Suprapubic skin (tissue), 4 donors: Measurements from ENCODE around the gene KAZN. TPM values are rescaled to one million over a fixed set of nuclear protein-coding genes. Genes with fewer than 3 reads are reported as not detected.

ENCODE experiments used
- DNase-seq, 2 donors: peaks; one replicate each; pipeline ENCODE4 v3.0.0-alpha.2; 2019; ENCODE audit warnings: low spot score in 2 of 2
- H3K27ac ChIP-seq: fragments of 200-600 bp; sonication (generic); one replicate; pipeline ENCODE4 v1.5.1; 2019
- H3K27me3 ChIP-seq: fragments of 200-600 bp; sonication (generic); one replicate; pipeline ENCODE4 v1.5.1; 2019
- H3K36me3 ChIP-seq: fragments of 200-600 bp; sonication (generic); one replicate; pipeline ENCODE4 v1.5.1; 2019
- H3K4me1 ChIP-seq: fragments of 200-600 bp; sonication (generic); one replicate; pipeline ENCODE4 v1.5.1; 2019
- H3K4me3 ChIP-seq: fragments of 200-600 bp; sonication (generic); one replicate; pipeline ENCODE4 v1.5.1; 2019; ENCODE audit warnings: mild to moderate bottlenecking
- H3K9me3 ChIP-seq: fragments of 200-600 bp; sonication (generic); one replicate; pipeline ENCODE4 v1.5.1; 2019
- EP300 ChIP-seq: sonication (generic); formaldehyde crosslinking; IDR thresholded peaks from one replicate; pipeline ENCODE4 v1.6.1; 2017; ENCODE audit warnings: antibody characterized with exemption
- POLR2A ChIP-seq, 2 donors: fragments of 450-650 bp; IDR thresholded peaks; one replicate each; pipeline ENCODE4 v1.6.1; 2017; ENCODE audit warnings: antibody characterized with exemption in 2 of 2, mild to moderate bottlenecking in 2 of 2, moderate library complexity in 2 of 2
- POLR2AphosphoS5 ChIP-seq, 3 donors: sonication (generic); formaldehyde crosslinking; IDR thresholded peaks; one replicate each; pipeline ENCODE4 v1.6.1; 2017; ENCODE audit warnings: antibody characterized with exemption in 3 of 3
- WGBS: methylation state at CpG from one replicate; pipeline ENCODE4 v1.1.5; 2018; 5-methylcytosine and 5-hydroxymethylcytosine counted together
- total RNA-seq, 4 donors: library from RNA; depleted of rRNA; stranded (reverse); fragments of >200 nt; gene quantifications; one replicate each; pipeline ENCODE4 v1.1.0, GENCODE V29; 2016
- TF ChIP-seq, protein P1 (sequence below), 2 donors: fragments of 200-600 bp in 1 of 2; fragments of 450-650 bp in 1 of 2; sonication (generic) in 1 of 2; IDR thresholded peaks; one replicate each; pipeline ENCODE4 v1.5.1; 2016 to 2019; ENCODE audit warnings: antibody characterized with exemption in 2 of 2, mild to moderate bottlenecking in 1 of 2, moderate library complexity in 1 of 2

Gene KAZN
- total RNA-seq, 4 donors from 2014 or later: 29.2 to 37.5 (median 31.7) TPM

DNA sequence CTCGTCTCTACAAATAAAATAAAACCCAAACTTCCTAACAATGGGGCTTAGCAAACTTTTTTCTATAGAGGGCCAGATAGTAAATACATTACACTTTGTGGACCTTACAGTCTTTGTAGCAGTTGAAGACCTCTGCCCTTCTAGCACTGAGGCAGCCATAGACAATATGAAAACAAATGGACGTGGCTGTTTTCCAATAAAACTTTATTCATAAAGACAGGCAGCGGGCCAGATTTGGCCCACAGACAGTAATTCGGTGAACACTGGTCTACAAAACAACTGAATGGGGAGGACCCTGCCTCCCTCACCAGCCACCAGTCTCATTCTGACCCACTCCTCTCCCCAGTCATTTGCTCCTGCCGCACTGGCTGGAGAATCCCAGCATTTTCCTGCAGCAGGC, 162.3 kb downstream of the KAZN start:
- H3K4me3 ChIP-seq: no peak overlapping the region
- H3K36me3 ChIP-seq: no peaks in the 10 kb centered on the region
- peaks cover 47% of the 10 kb centered on the region for H3K4me1 ChIP-seq
- H3K9me3 ChIP-seq: no peaks in the 10 kb centered on the region
- DNase-seq: no peak
- no peaks in the 10 kb centered on the region for H3K27me3 ChIP-seq
- TF ChIP-seq, protein P1, sequence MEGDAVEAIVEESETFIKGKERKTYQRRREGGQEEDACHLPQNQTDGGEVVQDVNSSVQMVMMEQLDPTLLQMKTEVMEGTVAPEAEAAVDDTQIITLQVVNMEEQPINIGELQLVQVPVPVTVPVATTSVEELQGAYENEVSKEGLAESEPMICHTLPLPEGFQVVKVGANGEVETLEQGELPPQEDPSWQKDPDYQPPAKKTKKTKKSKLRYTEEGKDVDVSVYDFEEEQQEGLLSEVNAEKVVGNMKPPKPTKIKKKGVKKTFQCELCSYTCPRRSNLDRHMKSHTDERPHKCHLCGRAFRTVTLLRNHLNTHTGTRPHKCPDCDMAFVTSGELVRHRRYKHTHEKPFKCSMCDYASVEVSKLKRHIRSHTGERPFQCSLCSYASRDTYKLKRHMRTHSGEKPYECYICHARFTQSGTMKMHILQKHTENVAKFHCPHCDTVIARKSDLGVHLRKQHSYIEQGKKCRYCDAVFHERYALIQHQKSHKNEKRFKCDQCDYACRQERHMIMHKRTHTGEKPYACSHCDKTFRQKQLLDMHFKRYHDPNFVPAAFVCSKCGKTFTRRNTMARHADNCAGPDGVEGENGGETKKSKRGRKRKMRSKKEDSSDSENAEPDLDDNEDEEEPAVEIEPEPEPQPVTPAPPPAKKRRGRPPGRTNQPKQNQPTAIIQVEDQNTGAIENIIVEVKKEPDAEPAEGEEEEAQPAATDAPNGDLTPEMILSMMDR (IDR thresholded peaks at IDR 0.05): no peak
- TF ChIP-seq POLR2AphosphoS5 (IDR thresholded peaks at IDR 0.05): no peak
- no peak for TF ChIP-seq POLR2A (IDR thresholded peaks at IDR 0.05)
- TF ChIP-seq EP300: no peak
- H3K27ac ChIP-seq: no peak overlapping the region
- 95% methylated on average over 5 of the region's 5 CpGs for WGBS

DNA sequence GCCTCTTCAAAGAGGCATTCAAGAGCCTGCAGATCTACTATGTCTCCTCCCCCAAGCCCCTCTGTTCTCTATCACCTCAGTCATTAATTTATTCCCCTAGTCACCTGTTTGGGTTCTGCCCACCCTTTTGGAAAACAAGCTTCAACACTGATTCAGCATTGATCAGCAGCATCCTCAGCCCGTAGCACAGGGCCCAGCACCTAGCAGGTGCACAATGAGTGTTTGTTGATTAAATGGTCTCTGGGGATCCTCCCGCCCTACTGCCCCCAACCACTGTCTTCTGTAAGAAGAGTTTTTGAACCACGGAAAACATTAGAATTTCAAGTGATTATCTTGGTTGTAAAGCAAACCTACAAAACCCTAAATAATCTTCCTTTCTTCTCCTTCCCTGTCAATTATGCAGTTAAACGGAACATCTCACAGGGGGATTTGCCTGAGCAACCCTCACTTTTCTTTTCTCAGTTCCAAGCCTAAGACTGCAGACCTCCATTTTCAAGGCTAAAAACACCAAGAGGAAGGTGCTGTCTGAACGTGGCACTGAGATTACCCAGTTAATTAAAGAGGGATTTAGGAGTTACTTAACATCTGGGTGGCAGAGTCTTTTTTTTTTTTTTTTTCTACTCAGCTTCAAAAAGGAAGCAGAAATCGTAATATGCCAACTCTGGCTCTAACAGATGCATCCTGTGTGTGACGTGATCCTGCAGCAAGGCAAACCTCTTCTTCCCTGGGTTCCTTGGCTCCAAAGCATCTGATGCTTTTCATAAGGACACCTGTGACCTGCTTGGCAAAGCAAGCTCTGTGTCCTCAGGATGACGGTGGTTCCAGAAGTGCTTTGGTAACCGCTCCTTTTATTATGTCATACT, 163.0 kb downstream of the KAZN start:
- WGBS: 65% methylated on average over 9 of the region's 9 CpGs
- no peaks in the 10 kb centered on the region for H3K27me3 ChIP-seq
- no peaks in the 10 kb centered on the region for H3K36me3 ChIP-seq
- no peak overlapping the region for H3K4me3 ChIP-seq
- no peak for DNase-seq
- H3K9me3 ChIP-seq: no peaks in the 10 kb centered on the region
- TF ChIP-seq POLR2AphosphoS5 (IDR thresholded peaks at IDR 0.05): no peak
- no peak for TF ChIP-seq POLR2A (IDR thresholded peaks at IDR 0.05)
- TF ChIP-seq EP300: no peak
- TF ChIP-seq, protein P1 (IDR thresholded peaks at IDR 0.05): no peak
- peaks cover 46% of the 10 kb centered on the region for H3K4me1 ChIP-seq
- H3K27ac ChIP-seq: no peak overlapping the region

DNA sequence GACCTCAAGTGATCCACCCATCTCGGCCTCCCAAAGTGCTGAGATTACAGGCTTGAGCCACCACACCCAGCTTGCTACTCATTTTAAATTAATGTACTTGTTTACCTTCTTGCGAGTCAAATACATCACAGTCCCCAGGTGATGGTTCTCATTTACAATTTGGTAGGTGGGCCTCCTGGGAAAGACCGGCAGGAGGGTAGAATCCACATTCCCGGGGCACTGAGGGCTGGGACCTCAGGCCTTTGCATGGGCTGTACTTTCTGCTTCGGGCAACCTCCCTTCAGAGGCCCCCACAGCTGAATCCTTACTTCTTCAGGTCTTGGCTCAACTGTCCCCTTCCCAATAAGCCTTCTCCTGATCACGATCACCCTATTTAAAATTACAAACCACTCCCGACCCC, 165.5 kb downstream of the KAZN start:
- H3K4me1 ChIP-seq: peaks cover 47% of the 10 kb centered on the region
- 86% methylated on average over 7 of the region's 7 CpGs for WGBS
- no peak for DNase-seq
- no peaks in the 10 kb centered on the region for H3K9me3 ChIP-seq
- no peaks in the 10 kb centered on the region for H3K36me3 ChIP-seq
- no peak overlapping the region for H3K27ac ChIP-seq
- TF ChIP-seq POLR2AphosphoS5 (IDR thresholded peaks at IDR 0.05) (no peak), POLR2A (IDR thresholded peaks at IDR 0.05) (no peak), EP300 (no peak)
- TF ChIP-seq, protein P1 (IDR thresholded peaks at IDR 0.05): no peak
- no peaks in the 10 kb centered on the region for H3K27me3 ChIP-seq
- H3K4me3 ChIP-seq: no peak overlapping the region

DNA sequence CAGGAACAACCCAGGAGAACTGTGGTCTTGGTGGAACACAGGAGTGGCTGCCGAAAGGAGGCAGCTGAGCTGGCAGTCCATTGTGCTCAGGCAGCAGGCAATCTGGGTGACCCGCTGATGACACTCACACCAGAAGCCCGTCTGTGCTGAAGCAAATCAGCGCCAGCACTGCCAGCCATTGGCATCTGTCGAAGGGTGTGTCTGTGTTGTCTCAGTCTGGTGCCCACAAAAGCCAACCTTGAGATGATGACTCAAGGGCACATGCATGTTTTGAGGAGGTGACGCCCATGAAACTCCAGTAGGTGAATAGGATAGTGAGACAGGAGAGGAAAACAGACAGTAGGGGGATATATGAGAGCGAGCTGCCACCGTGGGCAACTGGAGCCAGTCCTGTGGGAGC, 167.3 kb downstream of the KAZN start:
- WGBS: 89% methylated on average over 8 of the region's 8 CpGs

DNA sequence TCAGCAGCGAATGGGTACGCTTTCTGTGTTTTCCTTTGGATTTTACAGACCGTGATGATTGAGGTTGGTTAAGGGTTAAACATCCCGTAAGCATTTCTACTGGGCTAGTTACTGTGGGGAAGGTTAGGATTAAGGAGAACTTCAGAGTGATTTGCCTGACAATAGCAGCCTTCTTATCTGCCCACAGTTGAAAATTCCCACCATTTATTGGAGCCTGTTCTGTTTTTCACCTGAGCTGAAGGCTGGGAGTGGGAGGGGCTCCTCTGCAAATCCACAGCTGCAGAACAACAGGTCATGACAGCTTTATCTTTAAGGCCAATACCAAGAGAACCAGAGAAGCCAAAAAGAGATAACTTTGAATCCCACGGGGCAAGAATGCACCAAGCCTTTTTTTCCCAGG, 168.6 kb downstream of the KAZN start:
- no peaks in the 10 kb centered on the region for H3K9me3 ChIP-seq
- DNase-seq: no peak
- peak overlapping the region; percentile 78 for H3K27ac ChIP-seq
- H3K4me1 ChIP-seq: peaks cover 33% of the 10 kb centered on the region
- TF ChIP-seq POLR2A (IDR thresholded peaks at IDR 0.05) (no peak), EP300 (no peak), POLR2AphosphoS5 (IDR thresholded peaks at IDR 0.05) (no peak)
- TF ChIP-seq, protein P1 (IDR thresholded peaks at IDR 0.05): no peak
- no peaks in the 10 kb centered on the region for H3K27me3 ChIP-seq
- H3K4me3 ChIP-seq: no peak overlapping the region
- H3K36me3 ChIP-seq: no peaks in the 10 kb centered on the region
- WGBS: 80% methylated on average over 5 of the region's 5 CpGs

More for the DNA sequence above, 167.3 kb downstream of the KAZN start:
- Histone ChIP-seq H3K27me3 (no peaks in the 10 kb centered on the region), H3K4me3 (no peak overlapping the region), H3K9me3 (no peaks in the 10 kb centered on the region), H3K4me1 (peaks cover 33% of the 10 kb centered on the region), H3K27ac (peak overlapping the region; percentile 78), H3K36me3 (no peaks in the 10 kb centered on the region)
- no peak for TF ChIP-seq EP300
- TF ChIP-seq POLR2AphosphoS5 (IDR thresholded peaks at IDR 0.05): peak in 1 of 3 donors; percentile 47
- peak in 1 of 2 donors; percentile 75 for DNase-seq
